Osteoblast (primary cell): ENCODE measurements around the gene SNX19. TPM values are rescaled to one million over a fixed set of nuclear protein-coding genes. Genes with fewer than 3 reads are reported as not detected.

Experiments used
- DNase-seq: peaks from one replicate; pipeline ENCODE4 v3.0.0; 2011; ENCODE audit warnings: low spot score, mixed read lengths; ENCODE audit not compliant: insufficient read length; ENCODE audit errors: missing footprints
- H2AFZ ChIP-seq: 2 replicates; pipeline ENCODE4 v1.6.0; 2011; ENCODE audit warnings: mild to moderate bottlenecking, low read length
- H3K27ac ChIP-seq: 2 replicates; pipeline ENCODE4 v1.5.1; 2011; ENCODE audit warnings: mild to moderate bottlenecking, low read depth, low read length, moderate library complexity
- H3K27me3 ChIP-seq: 2 replicates; pipeline ENCODE4 v1.6.0; 2012; ENCODE audit warnings: mild to moderate bottlenecking, control low read depth, inconsistent platforms, low read length, moderate library complexity; ENCODE audit not compliant: insufficient read depth
- H3K36me3 ChIP-seq: 2 replicates; pipeline ENCODE4 v1.5.1; 2011; ENCODE audit warnings: mild to moderate bottlenecking, low read length, control low read depth, moderate library complexity; ENCODE audit not compliant: insufficient read depth
- H3K4me1 ChIP-seq: 2 replicates; pipeline ENCODE4 v1.5.1; 2011; ENCODE audit warnings: mild to moderate bottlenecking, low read length, control low read depth, moderate library complexity; ENCODE audit not compliant: insufficient read depth
- H3K4me2 ChIP-seq: 2 replicates; pipeline ENCODE4 v1.6.0; 2011; ENCODE audit warnings: mild to moderate bottlenecking, low read length; ENCODE audit not compliant: insufficient read depth
- H3K4me3 ChIP-seq: fragments of 200-600 bp; sonication (generic); 3 replicates; pipeline ENCODE4 v1.5.1; 2012; ENCODE audit warnings: mild to moderate bottlenecking, low read length, inconsistent platforms; ENCODE audit not compliant: insufficient read depth
- H3K79me2 ChIP-seq: 2 replicates; pipeline ENCODE4 v1.6.0; 2012; ENCODE audit warnings: mild to moderate bottlenecking, low read length, control low read depth, inconsistent platforms; ENCODE audit not compliant: insufficient read depth
- H3K9me3 ChIP-seq: 2 replicates; pipeline ENCODE4 v1.5.1; 2011; ENCODE audit warnings: low read depth, low read length, control low read depth
- H4K20me1 ChIP-seq: 2 replicates; pipeline ENCODE4 v1.6.0; 2012; ENCODE audit warnings: mild to moderate bottlenecking, low read length, control low read depth; ENCODE audit not compliant: insufficient read depth
- total RNA-seq: library from RNA; depleted of rRNA; stranded (reverse); fragments of >200 nt; gene quantifications from 2 replicates; pipeline ENCODE4 v1.2.3, GENCODE V29; 2012
- TF ChIP-seq, protein P1 (sequence below): IDR thresholded peaks from 2 replicates; pipeline ENCODE4 v1.5.1; 2011; ENCODE audit warnings: mild to moderate bottlenecking, low read depth, low read length, moderate library complexity; ENCODE audit errors: extremely low read depth

SNX19 gene
- total RNA-seq, 1 donor, result 124 TPM

DNA sequence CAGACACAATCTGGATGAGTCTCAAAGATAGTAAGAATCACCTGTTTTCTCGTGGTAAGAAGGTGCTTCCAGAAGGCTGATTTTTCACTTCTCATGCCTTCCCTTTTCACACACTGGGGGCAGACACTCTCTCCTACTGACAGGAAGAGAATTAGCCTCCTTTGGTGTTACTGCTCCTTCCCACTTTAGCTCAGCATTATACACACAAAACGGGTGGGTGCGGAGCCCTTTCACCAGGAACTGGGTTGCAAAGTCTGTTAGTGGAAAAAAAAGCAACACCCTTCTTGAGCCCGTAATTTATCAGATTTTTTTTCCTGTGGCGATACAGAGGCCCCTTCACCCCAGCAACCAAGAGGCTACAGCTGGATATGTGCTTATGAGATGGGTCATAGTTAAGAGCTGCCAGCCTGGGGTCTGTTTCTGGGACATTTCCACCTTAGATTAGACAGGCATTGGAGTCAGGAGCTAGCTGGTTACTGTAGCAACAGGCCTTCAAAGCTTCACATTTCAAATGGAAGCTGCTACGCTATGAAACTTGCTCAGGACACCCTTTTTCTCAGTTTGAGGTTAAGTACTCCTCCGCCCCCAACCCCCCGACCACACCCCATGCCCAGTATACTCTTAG, 48.1 kb downstream of the SNX19 start:
- Histone ChIP-seq H3K4me2 (no peak overlapping the region), H3K4me3 (no peak overlapping the region), H3K27ac (no peak overlapping the region), H3K9me3 (no peaks in the 10 kb centered on the region), H3K27me3 (no peaks in the 10 kb centered on the region), H3K36me3 (peaks cover 28% of the 10 kb centered on the region), H3K79me2 (no peaks in the 10 kb centered on the region), H2AFZ (no peak overlapping the region), H4K20me1 (no peaks in the 10 kb centered on the region), H3K4me1 (peaks cover 14% of the 10 kb centered on the region)
- TF ChIP-seq, protein P1, sequence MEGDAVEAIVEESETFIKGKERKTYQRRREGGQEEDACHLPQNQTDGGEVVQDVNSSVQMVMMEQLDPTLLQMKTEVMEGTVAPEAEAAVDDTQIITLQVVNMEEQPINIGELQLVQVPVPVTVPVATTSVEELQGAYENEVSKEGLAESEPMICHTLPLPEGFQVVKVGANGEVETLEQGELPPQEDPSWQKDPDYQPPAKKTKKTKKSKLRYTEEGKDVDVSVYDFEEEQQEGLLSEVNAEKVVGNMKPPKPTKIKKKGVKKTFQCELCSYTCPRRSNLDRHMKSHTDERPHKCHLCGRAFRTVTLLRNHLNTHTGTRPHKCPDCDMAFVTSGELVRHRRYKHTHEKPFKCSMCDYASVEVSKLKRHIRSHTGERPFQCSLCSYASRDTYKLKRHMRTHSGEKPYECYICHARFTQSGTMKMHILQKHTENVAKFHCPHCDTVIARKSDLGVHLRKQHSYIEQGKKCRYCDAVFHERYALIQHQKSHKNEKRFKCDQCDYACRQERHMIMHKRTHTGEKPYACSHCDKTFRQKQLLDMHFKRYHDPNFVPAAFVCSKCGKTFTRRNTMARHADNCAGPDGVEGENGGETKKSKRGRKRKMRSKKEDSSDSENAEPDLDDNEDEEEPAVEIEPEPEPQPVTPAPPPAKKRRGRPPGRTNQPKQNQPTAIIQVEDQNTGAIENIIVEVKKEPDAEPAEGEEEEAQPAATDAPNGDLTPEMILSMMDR, result no peak
- DNase-seq, result no peak

- TF ChIP-seq, protein P1, result no peak
- peaks cover 25% of the 10 kb centered on the region for H3K36me3 ChIP-seq
- no peaks in the 10 kb centered on the region for H3K79me2 ChIP-seq
- no peak overlapping the region for H3K4me2 ChIP-seq
- H2AFZ ChIP-seq, result no peak overlapping the region
- no peaks in the 10 kb centered on the region for H3K27me3 ChIP-seq
- H3K27ac ChIP-seq, result no peak overlapping the region
- no peak for DNase-seq
- peaks cover 13% of the 10 kb centered on the region for H3K4me1 ChIP-seq
- no peaks in the 10 kb centered on the region for H3K9me3 ChIP-seq
- no peak overlapping the region for H3K4me3 ChIP-seq
- no peaks in the 10 kb centered on the region for H4K20me1 ChIP-seq
Observed at GRCh38 chr11:130866831-130867230, 49.4 kb downstream of the SNX19 start.

- Histone ChIP-seq H4K20me1 (no peaks in the 10 kb centered on the region), H2AFZ (no peak overlapping the region), H3K4me2 (no peak overlapping the region), H3K27ac (no peak overlapping the region), H3K9me3 (no peaks in the 10 kb centered on the region), H3K4me3 (no peak overlapping the region), H3K4me1 (peaks cover 14% of the 10 kb centered on the region), H3K79me2 (no peaks in the 10 kb centered on the region), H3K36me3 (peaks cover 15% of the 10 kb centered on the region), H3K27me3 (no peaks in the 10 kb centered on the region)
- no peak for DNase-seq
- TF ChIP-seq, protein P1, result no peak
Observed at GRCh38 chr11:130865774-130866114, 50.5 kb downstream of the SNX19 start.

DNA sequence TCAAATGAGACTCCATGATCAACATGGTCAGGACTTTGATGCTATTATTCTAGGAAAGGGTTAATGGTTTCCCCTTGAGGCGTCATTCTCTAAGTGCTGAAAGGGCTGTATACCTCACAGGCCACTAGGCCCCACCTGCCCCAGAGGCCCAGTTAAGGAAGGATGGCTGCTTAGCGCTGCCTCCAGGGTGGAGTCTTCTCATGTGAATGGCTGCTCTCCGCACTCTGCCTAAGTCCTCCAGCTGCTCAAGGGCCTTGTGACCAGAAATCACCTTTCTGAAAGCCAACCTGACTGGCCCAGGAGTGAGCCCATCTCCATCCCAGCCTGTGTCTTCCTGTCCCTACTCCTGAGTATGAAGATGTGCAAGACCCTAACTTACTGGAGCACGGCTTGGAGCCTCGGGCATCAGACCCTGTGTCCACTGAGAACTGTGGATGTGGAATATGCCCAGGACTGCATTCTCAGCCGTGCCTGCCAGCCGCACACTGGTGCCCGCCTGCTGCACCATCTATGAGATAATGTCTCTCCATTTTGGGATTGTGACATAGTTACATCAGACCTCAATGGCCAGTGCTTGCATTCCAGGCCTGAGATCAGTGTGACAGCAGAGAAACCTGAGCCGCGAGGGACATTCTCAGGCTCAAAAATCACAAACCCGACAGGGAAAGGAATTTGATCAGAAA, 51.0 kb downstream of the SNX19 start:
- H2AFZ ChIP-seq, result no peak overlapping the region
- no peaks in the 10 kb centered on the region for H3K9me3 ChIP-seq
- no peaks in the 10 kb centered on the region for H4K20me1 ChIP-seq
- H3K36me3 ChIP-seq, result peaks cover 13% of the 10 kb centered on the region
- no peak overlapping the region for H3K27ac ChIP-seq
- no peak for DNase-seq
- H3K79me2 ChIP-seq, result no peaks in the 10 kb centered on the region
- H3K4me3 ChIP-seq, result no peak overlapping the region
- no peak overlapping the region for H3K4me2 ChIP-seq
- H3K4me1 ChIP-seq, result peaks cover 14% of the 10 kb centered on the region
- H3K27me3 ChIP-seq, result no peaks in the 10 kb centered on the region
- TF ChIP-seq, protein P1, result no peak
